GM10266 (cell line): ENCODE results near the gene NTF3.

ENCODE experiments used
- DNase-seq: peaks from one replicate; pipeline ENCODE4 v3.0.0; 2012; ENCODE audit errors: extremely low spot score
- CTCF ChIP-seq: IDR thresholded peaks from 2 replicates; pipeline ENCODE4 v1.5.1; 2012; ENCODE audit warnings: mild to moderate bottlenecking, low read depth; ENCODE audit not compliant: control insufficient read depth, insufficient read depth; ENCODE audit errors: missing control alignments

Gene NTF3

GRCh38 chr12:5511644-5512600 is 80.0 kb downstream of the NTF3 start:
- TF ChIP-seq CTCF, result peak; percentile 32
- DNase-seq, result no peak

GRCh38 chr12:5512601-5512970 is 80.7 kb downstream of the NTF3 start:
- no peak for TF ChIP-seq CTCF
- no peak for DNase-seq

- DNase-seq, result no peak
- TF ChIP-seq CTCF, result no peak
These were observed 81.5 kb downstream of the NTF3 start for GRCh38 chr12:5513406-5513805.

- no peak for TF ChIP-seq CTCF
- DNase-seq, result no peak
These were observed 82.1 kb downstream of the NTF3 start for GRCh38 chr12:5514016-5514415.

- no peak for DNase-seq
- no peak for TF ChIP-seq CTCF
These were observed 82.6 kb downstream of the NTF3 start for GRCh38 chr12:5514545-5514944.

- no peak for DNase-seq
- no peak for TF ChIP-seq CTCF
These were observed 83.5 kb downstream of the NTF3 start for GRCh38 chr12:5515458-5515857.
